CD4-positive, alpha-beta T cell treated with Interleukin-15 for 1 hour (primary cell): ENCODE measurements around the gene GEMIN4.

Source experiments
- DNase-seq: peaks from one replicate; pipeline ENCODE4 v3.0.0-alpha.2; 2020

Gene GEMIN4

GRCh38 chr17:697682-698081 is 54.4 kb downstream of the GEMIN4 start:
- DNase-seq, result no peak

- no peak for DNase-seq
Measured at GRCh38 chr17:696369-696768, 55.7 kb downstream of the GEMIN4 start.
